ENCODE results near the gene KLHDC10.

- TF ChIP-seq POLR2A (IDR thresholded peaks at IDR 0.05): no peak
- no peak for TF ChIP-seq CTCF (IDR thresholded peaks at IDR 0.05)
- TF ChIP-seq POLR2AphosphoS5 (IDR thresholded peaks at IDR 0.05): no peak
Measured at GRCh38 chr7:130096243-130096827, 26.0 kb downstream of the KLHDC10 start.
